GF-D8 (cell line): Measurements from ENCODE around the gene SLC5A6.

Source experiments
- DNase-seq: peaks from one replicate; lab custom pipeline; 2025; lab: John Stamatoyannopoulos, UW

Gene SLC5A6

GRCh38 chr2:27171351-27171848 is 40.7 kb downstream of the SLC5A6 start:
- DNase-seq, result no peak

- no peak for DNase-seq
Observed at GRCh38 chr2:27170581-27171337, 41.3 kb downstream of the SLC5A6 start.

DNA sequence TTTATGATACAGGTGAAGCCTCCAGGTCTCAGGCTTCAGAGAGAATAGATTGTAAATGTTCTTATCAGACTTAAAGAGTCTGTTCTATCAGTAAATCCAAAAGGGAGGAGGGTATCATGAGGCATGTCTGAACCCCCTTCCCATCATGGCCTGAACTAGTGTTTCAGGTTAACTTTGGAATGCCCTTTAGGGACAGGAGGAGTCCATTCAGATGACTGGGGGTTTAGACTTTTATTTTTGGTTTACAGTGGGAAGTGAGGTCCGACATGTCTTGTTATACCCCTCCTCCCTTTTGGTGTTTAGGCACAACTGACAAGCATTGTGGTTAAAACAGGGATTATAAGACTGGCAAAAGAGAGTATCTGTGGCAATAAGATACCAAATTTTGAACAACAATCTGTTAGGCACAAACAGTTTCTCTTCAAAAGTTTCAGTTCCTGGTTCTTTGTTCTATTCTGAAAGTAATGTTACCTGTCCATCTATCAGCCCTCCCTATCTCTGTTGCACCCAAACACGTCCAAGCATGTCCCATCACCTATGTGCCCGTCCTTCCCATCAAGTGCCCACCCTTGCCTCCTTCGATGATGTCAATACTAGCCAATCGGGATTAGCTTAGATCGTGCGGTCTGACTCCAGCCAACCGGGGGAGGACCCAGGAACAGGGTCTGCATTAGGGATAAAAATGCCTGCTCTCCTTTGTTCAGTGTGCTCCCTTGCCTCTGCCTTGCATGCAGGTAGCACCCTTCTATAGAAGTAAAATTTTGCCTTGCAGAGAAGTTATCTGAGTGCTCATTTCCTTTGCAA is 46.9 kb downstream of the SLC5A6 start:
- DNase-seq, result no peak

DNA sequence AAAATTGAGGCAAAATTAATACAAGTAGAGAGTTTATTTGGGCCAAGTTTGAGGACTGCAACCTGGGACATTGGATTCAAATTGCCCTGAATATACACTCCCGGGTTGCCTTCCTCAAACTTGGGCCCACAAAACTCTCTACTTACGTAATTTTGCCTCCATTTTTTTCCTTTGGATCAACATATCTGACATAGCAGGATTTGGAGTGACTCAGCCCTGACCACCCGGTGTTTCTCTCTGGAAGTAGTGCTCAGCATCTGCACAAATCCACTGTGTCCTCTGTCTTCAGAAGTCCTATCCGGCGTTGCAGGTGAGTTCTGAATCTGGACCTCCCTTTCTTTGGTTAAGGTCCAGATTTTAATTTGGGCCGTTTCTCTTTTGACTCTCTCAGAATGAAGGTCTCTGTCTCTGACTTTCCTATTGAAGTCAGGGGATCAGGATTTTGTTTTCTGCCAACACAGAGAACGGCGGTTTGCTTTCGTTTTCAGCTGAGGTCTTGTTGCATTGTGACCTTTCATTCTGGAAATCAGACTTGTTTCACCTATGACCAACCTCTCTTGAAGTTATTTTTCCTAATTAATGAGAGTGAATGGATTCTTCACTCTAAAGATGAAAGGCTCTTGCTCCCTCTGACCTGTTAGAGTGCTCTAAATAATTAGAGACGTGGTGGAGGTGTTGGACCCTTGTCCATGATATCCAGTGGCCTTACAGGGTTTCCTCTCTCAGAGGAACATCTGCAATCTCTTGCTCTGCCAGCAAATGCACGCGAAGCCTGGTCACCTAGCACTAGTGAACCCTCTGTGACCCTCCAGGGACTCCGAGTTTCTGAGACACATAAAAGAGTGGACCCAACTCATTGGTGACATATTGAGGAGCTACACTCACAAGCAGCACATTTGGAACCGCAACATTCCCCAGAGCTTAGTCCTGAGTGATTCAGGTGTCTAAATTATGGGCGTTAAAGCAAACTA is 49.6 kb downstream of the SLC5A6 start:
- DNase-seq, result no peak

DNA sequence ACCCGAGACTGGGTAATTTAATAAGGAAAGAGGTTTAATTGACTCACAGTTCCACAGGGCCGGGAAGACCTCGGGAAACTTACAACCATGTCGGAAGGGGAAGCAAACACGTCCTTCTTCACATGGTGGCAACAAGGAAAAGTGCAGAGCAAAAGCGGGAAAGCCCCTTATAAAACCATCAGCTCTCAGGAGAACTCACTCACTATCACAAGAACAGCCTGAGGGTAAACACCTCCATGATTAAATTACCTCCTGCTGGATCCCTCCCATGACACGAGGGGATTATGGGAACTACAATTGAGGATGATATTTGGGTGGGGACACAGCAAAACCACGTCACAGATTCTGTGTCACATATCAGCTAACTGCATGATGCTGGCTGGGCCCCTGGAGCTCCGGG is 51.9 kb downstream of the SLC5A6 start:
- no peak for DNase-seq

GRCh38 chr2:27159271-27159670 is 52.8 kb downstream of the SLC5A6 start:
- no peak for DNase-seq

GRCh38 chr2:27158468-27158867 is 53.6 kb downstream of the SLC5A6 start:
- no peak for DNase-seq

- no peak for DNase-seq
Observed at GRCh38 chr2:27155069-27155520, 57.0 kb downstream of the SLC5A6 start.

DNA sequence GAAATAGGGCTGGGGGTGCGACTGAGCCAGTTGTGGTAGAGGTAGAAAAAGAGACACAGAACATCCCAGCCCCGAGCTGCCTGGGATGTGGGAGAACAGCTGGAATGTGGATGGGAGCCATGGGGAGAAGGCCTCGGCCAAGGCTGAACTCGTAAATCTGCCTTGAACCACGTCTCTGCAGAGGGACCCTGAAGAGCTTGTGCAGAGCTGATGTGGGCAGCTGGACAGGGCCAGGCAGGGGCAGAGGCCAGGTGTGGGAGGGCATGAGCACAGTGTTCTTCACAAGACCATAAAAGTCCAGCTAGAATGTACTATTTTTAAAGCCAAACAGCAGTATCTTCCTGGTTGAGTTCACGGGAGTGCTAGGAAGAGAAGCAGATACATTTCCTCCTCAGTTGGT is 57.6 kb downstream of the SLC5A6 start:
- no peak for DNase-seq

DNA sequence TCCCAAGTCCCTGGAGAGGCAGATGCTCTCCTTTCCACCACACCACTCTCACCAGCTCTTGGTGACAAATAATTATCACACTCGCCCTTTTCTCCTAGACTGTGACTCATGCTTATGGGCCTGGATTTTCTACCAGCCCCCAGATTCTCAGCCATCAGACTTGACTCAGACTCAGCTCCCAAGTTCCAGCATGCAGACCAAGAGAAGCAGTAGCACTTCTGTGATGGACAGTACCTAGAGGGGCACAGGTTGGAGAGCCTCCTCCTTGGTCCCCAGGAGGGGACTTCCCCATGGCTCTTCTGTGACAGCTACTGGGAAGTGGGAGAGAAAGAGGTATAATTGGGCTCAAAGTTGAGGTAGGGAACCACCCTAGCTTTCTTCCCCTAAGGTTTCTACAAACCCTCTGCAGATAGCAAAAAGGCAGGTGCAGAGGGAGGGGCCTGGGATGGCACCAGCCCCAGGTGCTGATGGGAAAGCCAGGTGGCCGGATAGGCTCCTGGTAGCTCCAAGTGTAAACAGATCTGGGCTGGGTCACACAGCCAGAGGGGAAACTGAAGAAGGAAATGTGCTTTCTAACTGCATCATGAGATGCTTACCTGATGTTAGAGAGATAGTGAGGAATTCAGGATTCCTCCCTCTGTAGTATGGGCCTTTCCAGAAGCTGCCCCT is 59.1 kb downstream of the SLC5A6 start:
- no peak for DNase-seq

DNA sequence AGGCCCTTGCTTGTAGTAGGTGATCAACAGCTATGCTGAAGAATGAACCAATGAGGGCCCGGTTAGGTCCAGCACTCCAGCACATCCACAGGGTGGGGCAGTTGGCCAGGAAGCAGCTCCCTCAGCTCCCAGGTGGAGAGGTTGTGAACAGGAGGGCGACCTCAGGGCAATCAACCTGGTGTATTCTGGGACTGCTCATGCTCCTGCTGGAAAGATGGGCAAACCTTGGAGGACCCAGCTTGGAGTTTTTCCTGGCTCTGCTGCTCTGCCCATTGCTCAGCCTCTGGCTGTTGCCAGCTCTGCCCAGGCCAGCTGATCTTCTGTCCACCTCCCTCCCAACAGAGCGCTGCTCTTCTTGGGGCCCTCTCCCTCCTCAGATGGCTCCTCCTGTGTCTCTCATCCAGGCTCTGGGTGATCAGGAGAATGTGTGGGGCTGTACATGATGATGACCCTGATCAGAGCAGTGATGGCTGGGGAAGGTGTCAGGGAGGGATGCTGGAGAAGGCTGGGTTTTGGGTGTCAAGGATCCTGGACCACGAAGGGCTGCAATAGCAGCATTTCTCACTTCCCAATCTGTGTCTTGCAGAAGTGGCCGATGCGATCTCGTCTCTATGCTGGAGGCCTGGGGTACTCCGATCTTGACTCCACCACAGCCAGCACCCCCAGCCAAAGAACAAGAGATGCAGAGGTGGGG is 59.8 kb downstream of the SLC5A6 start:
- DNase-seq, result no peak

DNA sequence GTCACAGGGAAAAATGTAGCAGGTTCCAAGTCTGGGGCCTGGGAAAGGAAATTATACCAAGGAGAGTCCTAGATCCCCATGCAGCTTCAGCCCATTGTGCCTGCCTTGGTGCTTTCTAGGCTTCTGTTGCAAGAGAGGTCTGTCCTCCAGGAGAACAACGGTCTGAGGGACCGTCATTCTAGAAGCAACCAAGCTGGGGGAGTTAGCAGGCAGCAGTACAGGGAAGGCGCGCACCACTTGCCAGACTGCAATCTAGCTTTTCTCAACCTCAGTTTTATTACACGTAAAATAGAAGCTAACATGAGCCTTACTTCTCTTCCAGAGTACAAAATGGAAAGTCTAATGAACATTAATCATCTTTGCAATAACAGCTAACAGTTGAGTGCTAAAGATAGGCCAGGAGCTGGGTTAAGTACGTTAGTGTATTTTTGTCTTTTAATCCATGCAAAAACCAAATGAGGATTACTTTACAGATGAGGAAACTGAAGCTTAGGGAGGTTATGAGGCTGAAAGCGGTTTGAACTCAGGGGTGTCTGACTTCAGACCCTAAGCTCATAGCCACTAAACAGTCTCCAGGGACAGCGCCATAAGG is 61.3 kb downstream of the SLC5A6 start:
- no peak for DNase-seq
